Right ventricle myocardium inferior (tissue), 1 donor: ENCODE results near the gene RAB36. TPM values are rescaled to one million over a fixed set of nuclear protein-coding genes. Genes with fewer than 3 reads are reported as not detected.
A peak's percentile ranks its signal among the peaks of the same experiment; 100 is the strongest.

Source experiments
- ATAC-seq: fragments of 200-7000 bp; cut with Tn5 transposase; one replicate; pipeline ENCODE4 v1.9.1; 2020; ENCODE audit warnings: mild to moderate bottlenecking, moderate library complexity
- DNase-seq: peaks from one replicate; pipeline ENCODE4 v3.0.0; 2021; ENCODE audit errors: missing footprints
- intact Hi-C: fragments of 100-400 bp; cut with DNase I; formaldehyde crosslinking; loops from one replicate; pipeline ENCODE4 v1.11.0; 2022
- total RNA-seq: library from RNA; stranded (reverse); fragmentation: NEBNext Ultra II Directional; extraction: Animal tissue kit (Norgen Biotek cat#: 25700); gene quantifications from one replicate; pipeline ENCODE4 v1.2.1, GENCODE V29; 2021
- donor health status: DM: no; HTN: yes; CAD: no; lungs with severe emphysema.

RAB36 gene
- total RNA-seq, 1 donor from 2014 or later: 0.54 TPM

DNA sequence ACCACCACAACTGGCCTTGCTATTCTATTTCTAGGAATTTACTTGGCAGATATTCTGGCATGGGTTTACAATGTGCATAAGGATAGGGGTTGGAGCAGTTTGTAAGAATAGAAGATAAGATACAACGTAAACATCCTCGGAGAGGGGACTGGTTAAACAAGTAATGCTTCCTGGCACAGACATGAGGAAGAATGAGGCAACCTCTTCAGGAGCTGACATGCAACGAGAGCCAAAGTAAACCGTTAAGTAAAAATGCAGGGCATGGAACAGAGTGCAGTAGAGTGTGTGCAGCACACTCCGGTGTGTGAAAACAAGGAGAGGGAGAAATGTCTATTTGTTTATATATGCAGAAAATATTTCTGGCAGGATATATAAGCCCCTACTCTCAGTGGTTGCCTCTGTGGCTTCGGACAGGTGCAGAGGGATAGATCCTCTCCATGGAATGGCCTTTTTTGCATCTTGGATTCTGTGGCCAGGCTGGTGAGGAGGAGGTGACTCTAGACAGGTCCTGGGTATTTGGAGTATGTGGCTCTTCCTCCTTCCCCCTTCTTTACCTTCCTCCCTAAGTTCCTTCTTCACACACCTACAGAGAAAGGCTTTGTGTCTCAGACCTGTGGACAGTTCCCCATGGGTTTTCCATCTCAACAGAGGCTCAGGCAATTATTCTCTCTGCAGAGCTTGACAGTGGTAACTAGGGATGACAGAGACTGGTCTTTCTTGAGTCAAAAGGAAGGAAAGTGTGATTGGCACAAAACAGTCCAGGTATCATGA, 2.5 kb downstream of the RAB36 start:
- DNase-seq: no peak
- intact Hi-C loops: no loop called here
- no peak for ATAC-seq

DNA sequence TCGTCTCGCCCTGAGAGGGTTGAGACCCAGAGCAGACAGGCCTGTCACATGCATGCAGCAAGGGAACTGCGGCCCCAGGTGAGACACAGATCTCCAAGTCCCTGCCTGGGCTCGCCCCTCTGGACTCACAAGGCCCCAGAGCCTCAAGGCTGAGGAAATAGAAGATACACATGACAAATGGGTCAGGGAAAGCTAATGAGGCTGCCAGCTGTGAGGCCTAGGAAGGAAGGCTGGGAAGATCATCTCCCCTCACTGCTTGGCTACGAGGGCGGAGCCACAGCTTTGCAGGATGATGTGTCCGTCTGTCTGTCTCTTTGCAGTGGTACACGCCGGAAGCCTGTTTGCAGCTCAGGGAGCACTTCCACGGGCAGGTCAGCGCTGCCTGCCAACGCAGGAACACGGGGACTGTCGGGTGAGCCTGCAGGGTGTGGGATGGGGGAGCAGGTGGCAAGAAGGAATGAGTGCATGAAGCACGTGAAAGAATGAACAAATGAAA, 4.5 kb downstream of the RAB36 start:
- ATAC-seq (no peak), DNase-seq (no peak)
- intact Hi-C loops: no loop called here

DNA sequence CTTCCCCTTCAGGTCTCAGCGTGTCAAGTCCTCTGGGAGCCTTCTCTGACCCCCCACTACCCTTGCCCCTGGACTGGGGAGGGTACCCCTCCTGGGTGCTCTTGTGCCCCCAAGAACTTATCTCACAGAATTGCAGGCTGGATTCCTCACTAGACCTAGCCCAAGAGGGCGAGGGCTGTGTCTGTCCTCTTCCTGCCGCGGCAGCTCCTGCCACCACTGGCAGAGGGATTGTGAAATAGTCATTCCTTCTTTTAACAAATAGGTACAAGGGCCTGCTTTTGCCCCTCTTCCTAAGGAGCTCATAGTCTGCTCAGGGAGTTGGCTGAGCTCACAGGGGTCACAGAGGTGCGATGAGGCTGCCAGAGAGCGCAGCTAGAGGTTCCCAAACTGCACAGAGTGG, 5.5 kb downstream of the RAB36 start:
- DNase-seq (no peak), ATAC-seq (no peak)
- intact Hi-C loops: no loop called here

DNA sequence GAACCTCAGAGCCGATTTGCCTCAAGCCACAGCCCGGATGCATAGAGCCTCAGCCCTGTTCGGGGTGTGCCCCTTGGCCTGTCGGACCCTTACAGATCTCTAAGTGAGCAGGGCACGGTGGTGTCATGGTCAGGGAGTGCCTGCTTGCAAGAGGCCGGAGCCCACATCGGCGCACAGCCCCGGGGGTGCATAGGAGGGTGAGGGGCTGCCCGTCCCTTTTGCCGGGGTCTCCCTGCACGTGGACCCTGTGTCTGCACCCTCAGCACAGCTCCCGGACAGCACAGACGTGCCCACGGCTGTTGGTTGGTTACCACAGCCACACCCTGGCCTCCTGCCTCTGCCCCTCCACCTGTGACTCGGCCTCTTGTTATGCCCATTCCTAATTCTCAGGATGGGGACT, 6.5 kb downstream of the RAB36 start:
- ATAC-seq: no peak
- intact Hi-C loops: no loop called here
- no peak for DNase-seq

DNA sequence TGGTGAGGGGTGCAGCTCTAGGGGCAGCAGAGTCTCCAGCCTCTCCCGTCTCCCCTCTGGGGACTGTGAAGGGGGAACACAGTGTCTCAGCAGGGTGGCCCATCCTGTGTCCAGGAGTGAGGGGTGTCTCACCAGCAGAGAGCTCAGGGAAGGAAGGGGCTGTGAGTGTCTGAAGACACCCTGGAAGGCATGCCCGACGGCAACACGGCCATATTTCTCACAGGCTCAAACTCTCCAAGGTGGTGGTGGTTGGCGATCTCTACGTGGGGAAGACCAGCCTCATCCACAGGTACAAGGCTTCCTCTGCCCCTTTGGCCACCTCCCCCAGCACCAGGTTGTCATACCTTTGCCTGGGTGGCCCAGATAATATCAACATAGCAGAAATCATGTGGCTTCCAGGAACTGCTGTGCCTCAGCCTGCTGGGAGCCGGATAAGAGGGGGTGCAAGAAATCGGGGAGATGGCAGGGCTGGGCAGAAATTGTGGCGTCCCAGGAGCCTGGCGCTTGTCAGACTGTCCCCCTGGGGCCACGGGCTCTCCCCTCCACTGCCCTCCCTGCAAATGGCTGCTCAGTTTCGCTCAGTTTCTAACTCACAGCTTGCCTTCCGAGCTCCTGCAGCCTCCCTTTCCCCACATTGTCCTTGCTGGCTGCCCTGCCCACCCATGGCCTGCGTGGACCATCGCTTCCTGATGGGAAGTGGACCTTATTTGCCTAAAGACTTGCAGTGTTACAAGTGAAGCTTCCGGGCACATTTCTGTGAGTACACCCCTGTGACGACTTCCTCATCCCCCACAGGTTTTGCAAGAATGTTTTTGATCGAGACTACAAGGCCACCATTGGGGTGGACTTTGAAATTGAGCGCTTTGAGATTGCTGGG, 7.2 kb downstream of the RAB36 start:
- intact Hi-C loops: no loop called here
- DNase-seq (no peak), ATAC-seq (no peak)

DNA sequence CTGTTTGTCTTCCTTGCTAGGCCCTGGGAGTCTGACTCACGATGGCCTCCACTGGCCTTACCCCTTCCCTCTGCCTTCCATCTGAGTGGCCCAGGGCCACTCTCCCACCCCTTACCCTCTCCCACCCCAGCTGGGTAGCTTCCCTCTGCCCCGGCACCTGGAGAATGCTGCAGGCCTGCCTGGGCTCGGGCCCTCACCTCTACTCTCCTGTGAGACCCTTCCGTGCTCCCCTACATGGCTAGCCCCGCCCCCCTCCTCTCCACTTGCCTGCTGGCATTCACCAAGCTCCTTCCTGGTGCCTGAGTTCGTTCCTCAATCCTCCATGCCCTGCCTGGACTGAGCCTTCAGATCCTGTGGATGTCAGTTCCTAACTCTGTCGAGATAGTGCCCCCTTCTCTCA, 8.7 kb downstream of the RAB36 start:
- intact Hi-C loops: no loop called here
- DNase-seq: no peak
- ATAC-seq: no peak

DNA sequence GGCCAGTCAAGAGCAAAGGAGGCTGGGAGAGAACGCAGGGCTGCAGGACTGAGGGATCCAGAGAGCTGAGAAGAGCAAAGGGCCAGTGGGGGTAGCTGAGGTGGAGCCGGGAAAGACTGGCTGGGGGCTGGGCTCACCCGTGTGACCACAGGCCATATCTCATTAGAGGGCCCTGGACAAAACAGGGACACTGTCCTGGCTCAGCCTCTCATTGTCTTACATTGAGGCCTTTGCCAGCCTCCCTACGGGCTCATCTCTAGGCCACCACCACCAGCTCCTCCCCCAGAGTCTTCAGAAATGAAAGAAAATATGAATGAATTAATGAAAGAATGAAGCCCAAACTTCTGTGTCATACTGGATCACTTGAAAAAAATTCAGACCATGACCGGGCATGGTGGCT, 9.2 kb downstream of the RAB36 start:
- intact Hi-C loops: no loop called here
- DNase-seq (no peak), ATAC-seq (no peak)

DNA sequence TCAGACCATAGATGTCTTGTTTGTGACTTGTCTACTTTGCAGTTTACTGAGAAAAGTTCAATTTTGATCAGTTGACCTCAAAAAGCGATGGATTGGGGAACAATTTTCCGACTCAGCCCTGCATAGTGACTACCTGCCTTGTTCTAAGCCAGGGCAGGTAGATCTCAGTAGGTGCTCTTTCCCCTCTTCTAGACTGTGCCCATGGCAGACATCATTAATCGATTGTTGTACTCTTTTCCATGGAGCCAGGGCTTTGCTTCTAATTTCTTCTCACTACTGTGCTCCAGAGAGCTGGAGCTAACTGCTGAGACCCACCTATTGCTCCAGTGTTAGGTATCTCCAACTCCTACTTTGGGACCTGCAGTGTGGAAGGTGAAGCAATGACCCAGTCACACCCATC, 9.9 kb downstream of the RAB36 start:
- ATAC-seq: no peak
- intact Hi-C loops: no loop called here
- DNase-seq: no peak

DNA sequence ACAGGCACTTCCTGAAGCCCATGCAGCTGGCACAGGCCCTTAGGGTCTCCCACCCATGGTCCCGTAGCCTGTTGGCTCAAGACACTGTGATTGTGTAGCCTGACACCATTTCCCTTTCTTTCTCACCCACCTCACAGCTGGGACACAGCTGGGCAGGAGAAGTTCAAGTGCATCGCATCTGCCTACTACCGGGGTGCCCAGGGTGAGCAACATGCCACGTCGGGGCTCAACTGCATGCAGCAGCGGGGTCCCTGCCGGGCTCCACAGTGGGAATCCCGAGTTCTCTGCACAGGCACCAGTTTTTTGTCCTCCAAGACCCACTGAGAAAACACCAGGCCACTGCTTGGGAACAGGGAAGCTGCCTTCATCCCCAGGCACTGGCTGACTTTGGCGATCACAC, 10.6 kb downstream of the RAB36 start:
- DNase-seq: no peak
- intact Hi-C loops: no loop called here

DNA sequence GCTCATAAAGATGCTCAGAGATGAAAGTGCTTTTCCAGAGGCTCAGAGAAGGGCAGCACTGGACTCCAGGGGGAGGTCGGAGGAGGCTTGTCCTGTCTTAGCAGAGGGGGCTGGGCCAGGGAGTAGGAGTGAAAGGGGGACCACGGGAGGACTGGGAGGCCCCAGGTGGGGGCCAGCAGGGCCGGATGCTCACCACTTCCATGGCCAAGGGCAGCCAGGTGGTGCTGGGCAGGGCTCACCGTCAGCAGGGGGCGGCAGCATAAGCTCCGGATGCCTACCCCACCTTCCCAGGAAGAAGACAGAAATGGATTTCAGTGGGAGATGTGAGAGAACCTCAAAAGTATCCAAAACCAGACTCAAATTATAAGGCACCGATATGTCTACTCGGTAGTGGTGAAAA, 11.0 kb downstream of the RAB36 start:
- ATAC-seq: no peak
- intact Hi-C loops: no loop called here
- DNase-seq: no peak

More for the DNA sequence above, 10.6 kb downstream of the RAB36 start:
- no peak for ATAC-seq

DNA sequence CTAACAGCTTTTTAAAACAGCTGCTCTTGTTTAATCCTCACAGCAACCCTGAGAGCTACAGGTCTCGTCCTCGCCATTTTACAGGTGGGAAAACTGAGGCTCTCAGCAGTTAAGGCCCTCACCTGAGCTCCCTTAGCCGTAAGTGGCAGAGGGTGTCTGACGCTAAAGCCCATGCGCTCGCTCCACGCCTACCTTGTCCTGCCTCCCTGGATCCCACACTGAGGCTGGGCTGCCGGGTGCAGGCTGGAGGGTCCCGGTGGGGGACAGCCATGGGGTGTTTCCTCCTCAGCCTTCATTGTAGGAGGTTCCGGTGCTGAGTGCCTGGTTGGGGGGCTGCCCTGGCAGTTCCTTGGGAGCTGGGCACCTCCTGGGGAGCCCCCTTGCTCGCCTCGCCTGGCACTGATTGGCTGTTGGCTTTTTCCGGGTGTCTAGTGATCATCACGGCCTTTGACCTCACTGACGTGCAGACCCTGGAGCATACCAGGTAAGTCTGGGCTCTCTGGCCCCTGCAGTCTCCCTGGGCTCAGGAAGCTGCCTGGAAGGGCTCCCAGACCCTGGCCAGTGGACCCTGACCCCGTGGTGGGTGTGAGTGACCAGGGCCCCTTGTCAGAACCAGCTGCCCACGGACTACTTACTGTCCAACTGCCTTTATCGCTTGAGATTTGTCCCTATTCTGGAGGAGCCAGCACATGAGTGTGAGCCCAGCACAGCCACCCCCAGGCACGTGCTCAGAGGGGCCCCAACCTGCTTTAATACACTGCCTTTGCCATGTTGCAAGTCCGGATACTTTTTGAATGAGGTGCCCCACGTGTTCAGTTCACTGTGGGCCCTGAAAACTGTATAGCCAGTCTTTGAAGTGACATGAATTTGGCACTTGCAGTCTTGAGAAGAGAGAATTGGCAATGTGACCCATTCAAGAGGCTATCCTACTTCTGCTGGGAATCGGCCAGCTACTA, 12.6 kb downstream of the RAB36 start:
- ATAC-seq (peak; percentile 2), DNase-seq (no peak)
- intact Hi-C loops: no loop called here

DNA sequence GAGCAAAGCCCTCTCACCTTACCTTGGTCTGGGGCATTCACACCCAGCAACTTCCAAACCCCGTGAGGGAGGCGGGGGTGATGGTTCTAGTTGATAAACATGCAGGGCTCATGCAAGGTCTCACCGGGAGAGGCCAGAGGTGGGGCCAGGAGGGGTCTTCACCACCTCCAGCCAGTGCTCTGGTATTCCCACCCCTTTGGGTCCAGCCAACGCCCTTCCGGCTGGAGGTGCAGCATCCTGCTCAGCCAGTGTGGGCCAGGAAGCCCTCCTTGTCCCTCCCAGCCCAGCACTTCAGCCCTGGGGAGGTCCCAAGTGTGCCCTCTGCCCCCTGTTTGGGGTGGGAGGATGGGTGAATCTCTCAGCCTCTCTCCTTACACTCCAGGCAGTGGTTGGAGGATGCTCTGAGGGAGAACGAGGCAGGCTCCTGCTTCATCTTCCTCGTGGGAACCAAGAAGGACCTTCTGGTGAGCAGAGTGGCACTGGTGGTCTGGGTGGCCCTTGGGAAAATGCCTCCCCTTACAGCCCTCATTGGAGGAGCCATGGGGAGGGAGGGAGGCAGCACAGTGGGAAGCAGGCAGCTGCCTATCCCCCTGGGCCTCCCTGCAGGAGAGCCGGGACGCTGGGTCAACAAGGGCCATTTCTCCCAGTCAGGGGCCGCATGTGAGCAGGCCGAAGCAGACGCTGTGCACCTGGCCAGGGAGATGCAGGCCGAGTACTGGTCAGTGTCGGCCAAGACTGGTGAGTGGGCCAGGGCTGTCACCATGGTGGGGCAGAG, 13.4 kb downstream of the RAB36 start:
- no peak for ATAC-seq
- intact Hi-C loops: no loop called here
- no peak for DNase-seq

DNA sequence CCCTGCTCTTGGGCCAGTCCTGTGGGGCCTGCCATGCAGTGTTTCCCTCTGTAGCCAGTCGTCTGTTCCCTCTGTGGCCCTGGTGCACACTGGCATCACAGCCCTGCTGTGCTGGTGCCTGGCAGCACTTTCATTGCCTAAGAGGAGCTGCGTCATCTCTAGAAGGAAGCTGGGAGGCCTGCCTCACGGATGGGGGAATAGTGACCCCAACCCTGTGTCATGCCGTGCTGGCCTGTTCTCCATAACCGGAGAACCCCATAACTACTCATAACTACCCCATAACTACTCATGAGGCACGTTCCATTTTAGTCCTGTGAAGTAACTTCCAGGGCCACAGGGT, 14.0 kb downstream of the RAB36 start:
- DNase-seq (no peak), ATAC-seq (no peak)
- intact Hi-C loops: no loop called here

DNA sequence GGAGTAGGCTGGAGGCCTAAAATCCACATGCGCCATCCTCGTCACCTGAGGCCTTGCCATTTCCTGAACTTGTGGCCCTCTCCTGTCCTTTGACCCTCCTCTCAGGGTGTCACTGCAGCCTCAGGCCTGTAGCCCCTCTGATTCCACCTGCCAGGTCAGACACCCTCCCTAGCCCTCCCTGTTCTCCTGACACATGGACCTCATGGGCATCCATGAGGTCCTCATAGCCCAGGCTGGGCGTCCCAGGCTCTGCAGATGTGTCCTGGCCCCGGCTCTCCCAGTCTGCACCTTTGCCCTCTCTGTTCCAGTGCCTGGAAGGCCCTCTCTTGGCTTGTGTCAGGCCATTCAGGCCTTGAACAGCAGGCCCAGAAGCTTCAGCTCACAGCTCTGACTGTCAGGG, 15.8 kb downstream of the RAB36 start:
- DNase-seq (no peak), ATAC-seq (no peak)
- intact Hi-C loops: no loop called here

DNA sequence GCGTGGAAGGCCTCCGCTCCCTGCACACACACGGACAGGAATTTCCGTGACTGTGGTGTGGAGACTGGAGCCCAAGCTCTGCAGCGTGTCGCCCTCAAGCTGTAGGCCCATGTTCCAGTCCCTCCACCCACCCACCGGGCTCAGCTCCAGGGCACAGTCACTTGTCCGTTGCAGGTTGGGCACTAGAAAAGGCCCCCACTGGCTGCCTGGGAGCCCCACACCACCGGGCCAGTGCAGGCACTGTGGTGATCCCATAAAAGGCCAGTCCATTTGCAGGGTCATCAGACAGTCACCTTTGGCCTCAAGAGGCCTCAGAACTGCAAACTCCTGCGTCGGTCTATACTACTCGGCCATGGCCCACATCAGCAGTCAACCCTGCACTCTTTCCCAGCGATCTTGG, 16.3 kb downstream of the RAB36 start:
- DNase-seq (no peak), ATAC-seq (no peak)
- intact Hi-C loops: no loop called here

DNA sequence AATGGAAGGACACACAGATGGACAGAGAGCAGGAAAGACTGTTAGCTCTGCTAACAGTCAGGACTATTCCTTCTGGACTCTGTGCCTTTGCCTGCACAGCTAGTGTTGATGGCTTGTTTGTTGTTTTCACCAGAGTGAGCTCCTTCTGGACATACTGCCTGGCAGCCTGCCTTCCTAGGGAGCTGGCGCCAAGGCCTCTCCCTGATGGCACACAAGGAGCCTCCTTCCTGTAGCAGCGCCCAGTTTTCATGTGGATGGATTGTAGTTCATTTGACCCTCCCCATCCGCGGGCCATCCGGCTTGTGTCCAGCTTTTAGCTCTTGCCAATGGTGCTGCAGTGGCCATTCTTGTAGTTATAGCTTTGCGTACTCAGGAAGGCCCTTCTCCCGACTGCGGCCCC, 18.4 kb downstream of the RAB36 start:
- DNase-seq: peak; percentile 83
- intact Hi-C loops: no loop called here
- ATAC-seq: peak; percentile 55

DNA sequence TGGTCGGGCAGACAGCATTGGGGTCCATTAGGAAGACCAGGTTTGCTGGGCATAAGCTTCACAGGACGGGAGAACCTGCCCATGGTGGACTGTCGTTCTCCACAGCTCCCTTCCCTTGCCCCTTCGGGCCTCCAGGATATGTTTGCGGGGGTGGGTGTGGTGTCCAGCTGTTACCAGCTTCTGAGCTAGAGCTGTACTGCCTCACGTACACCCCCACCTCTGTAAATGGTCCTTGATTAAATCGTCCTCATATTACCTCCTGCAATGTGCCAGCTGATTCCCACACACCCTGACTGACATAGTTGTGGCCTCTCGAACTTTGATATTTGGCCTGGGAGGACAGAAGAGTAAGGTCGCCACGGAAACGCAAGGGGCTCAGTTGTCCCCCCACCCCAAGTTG, 18.8 kb downstream of the RAB36 start:
- no peak for DNase-seq
- intact Hi-C loops: no loop called here
- ATAC-seq: no peak

DNA sequence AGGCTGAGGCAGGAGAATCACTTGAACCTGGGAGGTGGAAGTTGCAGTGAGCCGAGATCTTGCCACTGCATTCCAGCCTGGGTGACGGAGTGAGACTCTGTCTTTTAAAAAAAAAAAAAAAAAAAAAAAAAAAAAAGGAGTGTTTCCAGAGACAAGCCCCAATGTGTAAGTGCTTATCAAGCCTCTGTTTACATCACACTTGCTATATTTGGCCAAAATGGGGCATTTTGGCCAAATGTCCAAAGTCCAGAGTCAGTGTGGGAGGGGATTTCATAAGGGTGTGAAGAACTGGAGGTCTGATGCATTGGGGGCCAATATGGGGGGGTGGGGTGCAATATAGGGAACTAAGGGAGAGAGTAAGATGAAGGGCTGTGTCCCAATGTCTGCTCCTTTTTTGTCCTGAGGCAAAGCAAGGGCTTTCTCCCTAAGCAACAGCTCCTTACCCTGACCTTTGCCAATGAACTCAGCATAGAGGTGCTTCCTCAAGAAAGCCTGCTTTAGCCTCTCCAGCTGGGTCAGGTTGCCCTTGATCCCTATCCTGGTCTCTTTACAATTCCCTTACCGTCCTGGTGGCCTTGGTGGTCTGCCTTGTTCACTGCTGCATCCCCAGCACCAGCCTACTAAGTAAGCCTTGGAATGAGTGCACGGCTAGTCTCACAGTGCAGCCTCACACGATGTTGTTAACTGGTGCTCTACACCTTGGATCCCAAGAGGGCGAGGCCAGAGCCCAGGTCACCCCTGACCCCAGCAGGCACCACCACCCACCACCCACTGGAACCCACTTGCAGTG, 21.0 kb downstream of the RAB36 start:
- no peak for DNase-seq
- intact Hi-C loops: no loop called here
- ATAC-seq: no peak
